ENCODE data around the gene COL4A2. TPM values are rescaled to one million over a fixed set of nuclear protein-coding genes. Genes with fewer than 3 reads are reported as not detected.
"Not testable (repeated sequence)": the region's sequence is repeated elsewhere in the genome, so short reads cannot be mapped to it uniquely, and the experiment has no call there.

The COL4A2 gene
- total and polyA plus RNA-seq, 11 donors, result 92.4 to 377 (median 166) TPM

GRCh38 chr13:110310541-110311442 lies 3.7 kb downstream of the COL4A2 start:
- H3K9me3 ChIP-seq, result no peaks in the 10 kb centered on the region
- 60 to 79% (median 65%) methylated on average over 11 to 14 of the region's 14 CpGs for WGBS, 4 donors
- H3K36me3 ChIP-seq, result peaks cover 0 to 23% (median 0%) of the 10 kb centered on the region in 9 donors
- peaks cover 0 to 41% (median 0%) of the 10 kb centered on the region in 9 donors for H3K27me3 ChIP-seq
- peak overlapping the region in 10 of 12 donors; percentile 18 to 93 (median 82) for H3K4me3 ChIP-seq
- DNase-seq (peak in 1 of 5 donors; percentile 10), ATAC-seq (no peak)
- TF ChIP-seq POLR2A (IDR thresholded peaks at IDR 0.05) (no peak), CTCF (IDR thresholded peaks at IDR 0.05) (no peak)
- peak overlapping the region in 11 of 12 donors; percentile 50 to 99 (median 96) for H3K27ac ChIP-seq
- H3K4me1 ChIP-seq, result peaks cover 17 to 73% (median 62%) of the 10 kb centered on the region in 12 donors
- intact Hi-C loops (cut with DNase I), result loop anchor here in 1 of 10 donors (5.0 kb wide), 1 partner anchor 63 kb away; no protein-coding TSS in a partner anchor

GRCh38 chr13:110311443-110312338 lies 4.6 kb downstream of the COL4A2 start:
- 23 to 37% (median 33%) methylated on average over 26 to 30 of the region's 30 CpGs for WGBS, 4 donors
- Histone ChIP-seq H3K27me3 (peaks cover 0 to 36% (median 0%) of the 10 kb centered on the region in 9 donors), H3K4me3 (peak overlapping the region in 10 of 12 donors; percentile 18 to 93 (median 82)), H3K4me1 (peaks cover 17 to 82% (median 71%) of the 10 kb centered on the region in 12 donors), H3K9me3 (no peaks in the 10 kb centered on the region), H3K27ac (peak overlapping the region in 11 of 12 donors; percentile 50 to 99 (median 96)), H3K36me3 (peaks cover 0 to 27% (median 6%) of the 10 kb centered on the region in 9 donors)
- ATAC-seq (no peak), DNase-seq (peak in 2 of 5 donors; percentile 24 to 41)
- no peak for TF ChIP-seq CTCF (IDR thresholded peaks at IDR 0.05)
- no peak for TF ChIP-seq POLR2A (IDR thresholded peaks at IDR 0.05)
- intact Hi-C loops (cut with DNase I), result loop anchor here in 1 of 10 donors (5.0 kb wide), 1 partner anchor 64 kb away; no protein-coding TSS in a partner anchor

GRCh38 chr13:110312339-110313031 lies 5.4 kb downstream of the COL4A2 start:
- 52 to 62% (median 60%) methylated on average over 4 of the region's 4 CpGs for WGBS, 4 donors
- peaks cover 0 to 35% (median 13%) of the 10 kb centered on the region in 9 donors for H3K36me3 ChIP-seq
- peaks cover 17 to 90% (median 73%) of the 10 kb centered on the region in 12 donors for H3K4me1 ChIP-seq
- H3K27me3 ChIP-seq, result peaks cover 0 to 29% (median 0%) of the 10 kb centered on the region in 9 donors
- H3K27ac ChIP-seq, result peak overlapping the region in 11 of 12 donors; percentile 50 to 99 (median 96)
- DNase-seq, result peak in 1 of 5 donors; percentile 14
- intact Hi-C loops (cut with DNase I), result loop anchor here in 1 of 10 donors (5.0 kb wide), 1 partner anchor 65 kb away; no protein-coding TSS in a partner anchor
- no peaks in the 10 kb centered on the region for H3K9me3 ChIP-seq
- ATAC-seq, result no peak
- TF ChIP-seq CTCF (IDR thresholded peaks at IDR 0.05) (no peak), POLR2A (IDR thresholded peaks at IDR 0.05) (no peak)
- peak overlapping the region in 9 of 12 donors; percentile 67 to 93 (median 83) for H3K4me3 ChIP-seq

GRCh38 chr13:110313261-110313660 lies 6.2 kb downstream of the COL4A2 start:
- H3K4me3 ChIP-seq, result peak overlapping the region in 1 of 12 donors; percentile 14
- 59 to 86% (median 74%) methylated on average over 4 to 23 of the region's 29 CpGs for WGBS, 4 donors
- H3K36me3 ChIP-seq, result peaks cover 0 to 38% (median 13%) of the 10 kb centered on the region in 9 donors
- peaks cover 0 to 21% (median 0%) of the 10 kb centered on the region in 9 donors for H3K27me3 ChIP-seq
- peak in 1 of 5 donors; percentile 6 for DNase-seq
- peaks cover 17 to 96% (median 80%) of the 10 kb centered on the region in 12 donors for H3K4me1 ChIP-seq
- ATAC-seq, H3K9me3 ChIP-seq: not testable (repeated sequence)
- peak overlapping the region in 5 of 12 donors; percentile 96 to 99 (median 98) for H3K27ac ChIP-seq
- intact Hi-C loops (cut with DNase I), result loop anchor here in 1 of 10 donors (5.0 kb wide), 1 partner anchor 66 kb away; no protein-coding TSS in a partner anchor

- DNase-seq, H3K9me3 ChIP-seq, ATAC-seq, H3K4me3 ChIP-seq: not testable (repeated sequence)
- WGBS, 4 donors, result 49 to 86% (median 70%) methylated on average over 3 to 10 of the region's 16 CpGs
- intact Hi-C loops (cut with DNase I), result loop anchor here in 2 of 10 donors (2.0 to 5.0 kb wide), 2 partner anchors 66 to 99 kb away; no protein-coding TSS in a partner anchor
- H3K27me3 ChIP-seq, result peaks cover 0 to 16% (median 0%) of the 10 kb centered on the region in 9 donors
- peak overlapping the region in 8 of 12 donors; percentile 62 to 98 (median 80) for H3K27ac ChIP-seq
- peaks cover 17 to 97% (median 84%) of the 10 kb centered on the region in 12 donors for H3K4me1 ChIP-seq
- peaks cover 0 to 38% (median 13%) of the 10 kb centered on the region in 9 donors for H3K36me3 ChIP-seq
These were observed 6.6 kb downstream of the COL4A2 start for GRCh38 chr13:110313733-110314132.
